Progenitor cell of endocrine pancreas (in vitro differentiated cells): ENCODE data around the gene ZBTB20. TPM values are rescaled to one million over a fixed set of nuclear protein-coding genes. Genes with fewer than 3 reads are reported as not detected.

Experiments
- DNase-seq: peaks from one replicate; pipeline ENCODE4 v3.0.0; 2021; ENCODE audit warnings: low spot score; ENCODE audit not compliant: unreplicated experiment
- H3K27ac Mint-ChIP-seq: 2 replicates; pipeline ENCODE4 v1.8.0; 2021; ENCODE audit warnings: mild to moderate bottlenecking, moderate library complexity, mixed read lengths
- H3K27me3 Mint-ChIP-seq: 2 replicates; pipeline ENCODE4 v1.8.0; 2021; ENCODE audit warnings: mixed read lengths
- H3K36me3 Mint-ChIP-seq: 2 replicates; pipeline ENCODE4 v1.8.0; 2022; ENCODE audit warnings: mixed read lengths; ENCODE audit not compliant: insufficient read depth
- H3K4me1 Mint-ChIP-seq: 2 replicates; pipeline ENCODE4 v1.8.0; 2021; ENCODE audit warnings: low read depth, mixed read lengths
- H3K4me3 Mint-ChIP-seq: 2 replicates; pipeline ENCODE4 v1.8.0; 2021; ENCODE audit warnings: low read depth, mild to moderate bottlenecking, moderate library complexity, mixed read lengths
- H3K9me3 Mint-ChIP-seq: 2 replicates; pipeline ENCODE4 v1.8.0; 2021; ENCODE audit warnings: low read depth, mixed read lengths
- total RNA-seq: library from RNA; stranded (reverse); gene quantifications from 2 replicates; pipeline ENCODE4 v1.2.1, GENCODE V29; 2021
- TF ChIP-seq, protein P1 (sequence below): fragments of 200-600 bp; sonication (generic); IDR thresholded peaks from one replicate; pipeline ENCODE4 v1.5.0; 2021; ENCODE audit warnings: antibody characterized with exemption, mild to moderate bottlenecking; ENCODE audit not compliant: unreplicated experiment

ZBTB20 gene
- total RNA-seq, 1 donor from 2014 or later = 27.3 TPM

DNA sequence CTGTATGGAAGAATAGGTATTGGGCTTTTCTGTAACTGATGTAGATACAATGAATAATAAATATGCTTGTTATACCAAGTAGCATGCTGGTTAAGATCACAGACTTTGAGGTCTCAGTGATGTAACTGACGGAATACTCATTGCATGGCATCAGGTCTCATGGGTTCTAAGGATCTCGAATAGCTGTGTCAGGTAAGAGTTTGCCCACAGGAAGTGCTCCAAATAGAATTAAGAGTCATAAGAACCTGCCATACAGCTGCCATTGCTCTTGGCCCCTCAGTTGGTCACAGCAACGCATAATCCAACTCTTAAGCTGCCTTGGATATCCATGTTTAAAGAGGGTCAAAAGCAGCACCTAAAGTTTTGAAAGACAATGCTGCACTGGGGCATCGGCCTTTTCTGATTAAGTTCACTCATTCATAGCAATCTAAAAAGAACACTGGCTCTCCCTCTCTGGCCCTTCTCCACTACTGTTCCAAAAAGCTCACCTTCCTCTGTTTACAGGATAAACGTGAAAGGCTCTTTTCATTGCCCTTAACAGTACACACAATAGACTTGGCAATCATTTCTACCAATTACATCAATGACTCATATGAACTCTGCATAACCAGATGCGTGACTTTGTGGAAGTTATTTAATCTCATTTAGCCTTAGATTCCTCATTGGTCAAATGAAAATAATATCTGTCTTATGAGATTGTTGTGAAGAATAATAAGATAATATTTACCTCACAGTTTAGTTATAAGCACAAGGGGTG lies 74.6 kb downstream of the ZBTB20 start:
- DNase-seq = no peak
- H3K4me1 Mint-ChIP-seq = peaks cover 3% of the 10 kb centered on the region
- H3K36me3 Mint-ChIP-seq = peaks cover 1% of the 10 kb centered on the region
- H3K27ac Mint-ChIP-seq = no peak overlapping the region
- no peaks in the 10 kb centered on the region for H3K27me3 Mint-ChIP-seq
- no peak overlapping the region for H3K4me3 Mint-ChIP-seq
- TF ChIP-seq, protein P1, sequence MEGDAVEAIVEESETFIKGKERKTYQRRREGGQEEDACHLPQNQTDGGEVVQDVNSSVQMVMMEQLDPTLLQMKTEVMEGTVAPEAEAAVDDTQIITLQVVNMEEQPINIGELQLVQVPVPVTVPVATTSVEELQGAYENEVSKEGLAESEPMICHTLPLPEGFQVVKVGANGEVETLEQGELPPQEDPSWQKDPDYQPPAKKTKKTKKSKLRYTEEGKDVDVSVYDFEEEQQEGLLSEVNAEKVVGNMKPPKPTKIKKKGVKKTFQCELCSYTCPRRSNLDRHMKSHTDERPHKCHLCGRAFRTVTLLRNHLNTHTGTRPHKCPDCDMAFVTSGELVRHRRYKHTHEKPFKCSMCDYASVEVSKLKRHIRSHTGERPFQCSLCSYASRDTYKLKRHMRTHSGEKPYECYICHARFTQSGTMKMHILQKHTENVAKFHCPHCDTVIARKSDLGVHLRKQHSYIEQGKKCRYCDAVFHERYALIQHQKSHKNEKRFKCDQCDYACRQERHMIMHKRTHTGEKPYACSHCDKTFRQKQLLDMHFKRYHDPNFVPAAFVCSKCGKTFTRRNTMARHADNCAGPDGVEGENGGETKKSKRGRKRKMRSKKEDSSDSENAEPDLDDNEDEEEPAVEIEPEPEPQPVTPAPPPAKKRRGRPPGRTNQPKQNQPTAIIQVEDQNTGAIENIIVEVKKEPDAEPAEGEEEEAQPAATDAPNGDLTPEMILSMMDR = no peak
- H3K9me3 Mint-ChIP-seq = peaks cover 12% of the 10 kb centered on the region

DNA sequence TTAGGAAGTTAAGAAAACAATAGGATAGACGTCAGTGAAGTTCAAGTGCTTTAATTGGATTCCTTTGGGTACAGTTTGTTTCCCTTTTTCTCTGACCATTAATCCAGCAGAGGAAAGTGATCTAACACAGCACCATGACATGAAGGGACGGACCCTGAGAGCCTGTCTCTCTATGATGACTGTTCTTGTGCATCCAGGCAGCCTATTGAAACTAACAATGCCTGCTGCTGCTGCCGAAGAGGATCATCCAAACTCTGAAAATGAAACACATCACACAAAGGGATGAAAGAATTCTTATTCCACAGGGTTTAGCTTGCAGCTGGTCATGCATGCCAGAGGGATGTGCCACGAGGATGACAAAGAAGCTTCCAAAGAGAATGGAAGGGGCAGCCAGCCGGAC lies 75.5 kb downstream of the ZBTB20 start:
- Mint-ChIP-seq H3K4me3 (no peak overlapping the region), H3K9me3 (peaks cover 12% of the 10 kb centered on the region), H3K27me3 (no peaks in the 10 kb centered on the region), H3K36me3 (peaks cover 1% of the 10 kb centered on the region), H3K27ac (no peak overlapping the region), H3K4me1 (peaks cover 3% of the 10 kb centered on the region)
- no peak for DNase-seq
- TF ChIP-seq, protein P1 = no peak

DNA sequence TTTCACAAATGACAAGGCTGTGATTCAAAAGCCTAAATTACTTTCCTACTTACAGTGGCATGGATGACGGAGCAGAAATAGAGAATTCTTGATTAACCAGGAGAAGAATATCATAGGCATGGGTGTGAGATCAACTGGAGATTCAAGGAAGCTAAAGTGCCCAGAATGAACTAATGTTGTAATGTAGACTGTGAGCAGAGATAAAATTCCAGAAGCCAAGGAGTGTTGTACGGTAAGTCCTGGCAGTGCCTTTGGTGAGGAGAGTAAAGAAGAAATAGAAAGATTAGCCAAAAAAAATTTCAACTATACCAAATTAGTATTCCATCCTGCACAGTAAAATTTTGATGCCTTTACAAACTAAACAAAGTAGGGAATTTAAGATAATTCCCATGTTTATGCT lies 75.9 kb downstream of the ZBTB20 start:
- TF ChIP-seq, protein P1 = no peak
- H3K36me3 Mint-ChIP-seq = peaks cover 2% of the 10 kb centered on the region
- DNase-seq = no peak
- no peaks in the 10 kb centered on the region for H3K27me3 Mint-ChIP-seq
- H3K4me1 Mint-ChIP-seq = peaks cover 3% of the 10 kb centered on the region
- H3K4me3 Mint-ChIP-seq = no peak overlapping the region
- H3K27ac Mint-ChIP-seq = no peak overlapping the region
- peaks cover 8% of the 10 kb centered on the region for H3K9me3 Mint-ChIP-seq

GRCh38 chr3:115068799-115069198 lies 78.3 kb downstream of the ZBTB20 start:
- no peak for DNase-seq
- peaks cover 1% of the 10 kb centered on the region for H3K36me3 Mint-ChIP-seq
- no peaks in the 10 kb centered on the region for H3K27me3 Mint-ChIP-seq
- no peak overlapping the region for H3K4me3 Mint-ChIP-seq
- peaks cover 1% of the 10 kb centered on the region for H3K4me1 Mint-ChIP-seq
- TF ChIP-seq, protein P1 = no peak
- H3K9me3 Mint-ChIP-seq = no peaks in the 10 kb centered on the region
- H3K27ac Mint-ChIP-seq = no peak overlapping the region

DNA sequence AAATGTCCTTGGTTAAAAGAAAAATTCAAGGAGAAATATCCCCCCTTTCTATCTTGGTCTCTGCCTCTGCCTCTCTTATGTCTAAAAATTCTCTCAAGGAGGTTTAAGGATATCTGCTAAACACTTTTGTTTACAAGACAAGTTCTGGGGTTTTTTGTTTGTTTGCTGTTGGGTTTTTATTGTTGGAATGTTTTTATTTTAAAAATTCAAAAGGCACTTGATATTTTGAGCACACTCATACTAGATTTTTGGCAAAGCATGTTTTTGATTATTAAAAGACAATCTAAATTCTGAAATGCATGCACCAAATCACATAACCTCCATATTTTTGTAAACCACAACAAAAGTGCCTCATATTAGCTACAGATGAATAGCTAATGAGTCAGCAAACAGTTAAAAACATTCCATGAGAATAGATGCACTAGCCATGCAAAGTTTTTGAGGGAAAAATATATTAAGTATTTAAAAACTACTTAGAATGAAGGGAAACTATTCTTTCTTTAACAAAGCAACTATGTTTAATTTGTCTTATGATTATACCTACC lies 84.6 kb downstream of the ZBTB20 start:
- Mint-ChIP-seq H3K36me3 (peaks cover 1% of the 10 kb centered on the region), H3K4me3 (no peak overlapping the region), H3K27ac (no peak overlapping the region), H3K9me3 (no peaks in the 10 kb centered on the region), H3K4me1 (peaks cover 1% of the 10 kb centered on the region), H3K27me3 (no peaks in the 10 kb centered on the region)
- DNase-seq = no peak
- TF ChIP-seq, protein P1 = no peak
